Activated CD8-positive, alpha-beta memory T cell treated with anti-CD3 and anti-CD28 coated beads, Interleukin-2, amount 10 ng/mL, durations not matched to agents 7 days and 5 days (primary cell): Measurements from ENCODE around the gene EFL1. TPM values are rescaled to one million over a fixed set of nuclear protein-coding genes. Genes with fewer than 3 reads are reported as not detected.
"Not testable (repeated sequence)": the region's sequence is repeated elsewhere in the genome, so short reads cannot be mapped to it uniquely, and the experiment has no call there.

Experiments
- ATAC-seq: fragments of 150-1000 bp; cut with Tn5 transposase; one replicate; pipeline ENCODE4 v1.10.0; 2021; ENCODE audit warnings: moderate library complexity
- CTCF ChIA-PET: fragments of 350-600 bp; sonication (Branson Sonifier 250); formaldehyde crosslinking; loops from one replicate; lab custom pipeline; 2021; ENCODE audit warnings: antibody characterized with exemption; lab: Charles Lee
- DNase-seq: peaks from one replicate; pipeline ENCODE4 v3.0.0-alpha.2; 2020
- H3K27ac Mint-ChIP-seq: one replicate; pipeline ENCODE4 v1.8.0; 2021; ENCODE audit warnings: mild to moderate bottlenecking, mixed read lengths
- H3K27me3 Mint-ChIP-seq: one replicate; pipeline ENCODE4 v1.8.0; 2021; ENCODE audit warnings: mixed read lengths
- H3K36me3 Mint-ChIP-seq: one replicate; pipeline ENCODE4 v1.8.0; 2021; ENCODE audit warnings: mild to moderate bottlenecking, mixed read lengths
- H3K4me1 Mint-ChIP-seq: one replicate; pipeline ENCODE4 v1.8.0; 2021; ENCODE audit warnings: mixed read lengths
- H3K4me3 Mint-ChIP-seq: one replicate; pipeline ENCODE4 v1.8.0; 2021; ENCODE audit warnings: mild to moderate bottlenecking, moderate library complexity, mixed read lengths
- H3K9me3 Mint-ChIP-seq: one replicate; pipeline ENCODE4 v1.8.0; 2022; ENCODE audit warnings: low read depth, mixed read lengths
- total RNA-seq, 2 experiments: library from RNA; stranded (reverse); gene quantifications; one replicate each; pipeline ENCODE4 v1.2.3, GENCODE V29; 2021

EFL1 gene
- total RNA-seq, 2 experiments from 2014 or later = 27.2 to 29.4 TPM

GRCh38 chr15:82210066-82210597 is 52.4 kb downstream of the EFL1 start:
- H3K27me3 Mint-ChIP-seq, H3K9me3 Mint-ChIP-seq, H3K4me1 Mint-ChIP-seq, CTCF ChIA-PET, H3K4me3 Mint-ChIP-seq, DNase-seq, H3K27ac Mint-ChIP-seq, ATAC-seq: not testable (repeated sequence)
- H3K36me3 Mint-ChIP-seq = peaks cover 22% of the 10 kb centered on the region

DNA sequence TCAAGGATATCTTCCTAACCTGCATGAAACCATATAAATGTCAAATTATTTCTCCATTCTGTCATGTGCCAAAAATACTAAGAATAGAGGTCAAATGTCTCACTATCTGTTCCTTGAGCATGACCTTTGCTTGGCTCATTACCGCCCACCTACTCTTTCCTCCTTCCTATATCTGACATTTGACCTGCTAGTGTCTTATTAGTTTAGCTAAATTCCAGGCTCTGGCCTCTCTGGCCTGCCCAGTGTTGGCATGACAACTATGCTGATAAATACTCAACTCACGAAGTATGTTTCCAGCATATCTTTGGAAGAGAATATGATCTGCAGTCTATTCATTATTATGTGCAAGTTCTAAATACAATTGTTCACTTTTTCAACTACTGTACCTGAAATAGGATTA is 58.0 kb downstream of the EFL1 start:
- DNase-seq, H3K4me3 Mint-ChIP-seq, H3K4me1 Mint-ChIP-seq, H3K27me3 Mint-ChIP-seq, ATAC-seq, H3K36me3 Mint-ChIP-seq, H3K9me3 Mint-ChIP-seq, H3K27ac Mint-ChIP-seq: not testable (repeated sequence)
- CTCF ChIA-PET = interaction anchor here (1.4 kb wide), 1 partner anchor 97 kb away, joined by 3 read pairs; no protein-coding TSS in a partner anchor

DNA sequence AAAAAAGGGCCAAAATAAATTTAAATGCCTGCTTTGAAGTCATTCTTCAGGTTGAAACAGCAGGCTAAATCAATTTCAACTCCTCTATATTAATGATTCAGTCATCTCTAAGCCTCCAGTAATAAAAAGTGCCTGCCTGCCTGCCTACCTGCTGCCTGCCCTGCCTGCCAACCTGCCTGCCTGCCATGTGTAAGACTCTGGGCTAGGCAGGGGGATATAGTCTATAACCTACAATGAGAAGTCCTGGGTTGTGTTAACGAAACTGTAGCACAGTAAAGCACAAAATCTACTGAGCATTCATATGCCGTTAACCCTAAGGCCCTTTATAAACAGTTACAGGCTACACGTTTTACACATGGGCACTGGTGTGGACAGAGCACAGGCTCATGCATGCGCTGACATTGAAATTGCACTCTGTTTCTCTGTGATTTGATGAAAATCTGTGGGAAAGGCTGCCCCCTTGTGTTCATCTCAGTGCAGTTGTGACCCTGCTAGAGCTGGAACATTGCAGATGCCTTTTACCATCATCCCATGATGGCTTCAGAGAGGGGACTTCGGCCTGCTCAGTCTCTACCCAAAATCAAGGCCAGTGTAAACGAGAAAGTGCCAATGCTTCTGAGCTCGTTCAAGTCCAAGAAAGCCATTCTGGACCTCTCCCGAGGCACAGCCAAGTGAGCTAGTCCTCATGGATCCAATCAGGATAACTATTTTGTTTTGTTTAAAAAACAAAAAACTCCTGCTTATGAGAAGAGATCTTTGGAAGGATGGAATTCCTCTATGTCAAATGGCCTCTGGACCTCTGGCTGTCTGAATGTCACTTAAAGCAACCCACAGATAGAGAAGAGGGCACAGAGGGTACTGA is 64.6 kb downstream of the EFL1 start:
- H3K27ac Mint-ChIP-seq = no peak overlapping the region
- ATAC-seq = peak; percentile 81
- no peaks in the 10 kb centered on the region for H3K36me3 Mint-ChIP-seq
- H3K4me1 Mint-ChIP-seq = peaks cover 3% of the 10 kb centered on the region
- CTCF ChIA-PET = interaction anchor here (0.7 to 1.1 kb wide), 6 partner anchors 14 to 93 kb away, joined by 3 to 6 read pairs (median 5); no protein-coding TSS in a partner anchor
- no peak overlapping the region for H3K4me3 Mint-ChIP-seq
- peak; percentile 69 for DNase-seq
- H3K9me3 Mint-ChIP-seq = no peaks in the 10 kb centered on the region
- no peaks in the 10 kb centered on the region for H3K27me3 Mint-ChIP-seq

DNA sequence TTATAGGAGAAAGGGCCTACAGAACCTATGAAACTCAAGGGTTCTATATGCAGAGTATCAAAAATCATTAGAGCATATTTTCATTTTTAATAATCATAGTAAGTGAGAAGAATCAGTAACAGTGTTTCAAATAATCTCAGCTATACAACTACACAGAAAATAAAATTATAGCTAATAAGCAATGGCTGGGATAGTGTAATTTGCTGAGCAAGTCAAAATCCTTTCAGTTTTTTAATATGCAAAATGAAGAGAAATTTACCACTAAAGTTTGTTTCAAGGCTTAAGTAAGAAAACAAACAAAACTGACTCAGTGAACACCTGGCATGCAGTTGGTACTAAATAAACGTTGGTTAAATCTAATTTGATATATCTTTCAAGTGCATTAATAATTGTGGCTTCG is 66.2 kb downstream of the EFL1 start:
- Mint-ChIP-seq H3K9me3 (no peaks in the 10 kb centered on the region), H3K36me3 (no peaks in the 10 kb centered on the region), H3K4me3 (no peak overlapping the region), H3K27ac (no peak overlapping the region), H3K27me3 (no peaks in the 10 kb centered on the region), H3K4me1 (peaks cover 6% of the 10 kb centered on the region)
- CTCF ChIA-PET = interaction anchor here (0.8 to 1.4 kb wide), 3 partner anchors 15 to 89 kb away, joined by 3 to 7 read pairs (median 3); no protein-coding TSS in a partner anchor
- ATAC-seq = no peak
- DNase-seq = no peak

DNA sequence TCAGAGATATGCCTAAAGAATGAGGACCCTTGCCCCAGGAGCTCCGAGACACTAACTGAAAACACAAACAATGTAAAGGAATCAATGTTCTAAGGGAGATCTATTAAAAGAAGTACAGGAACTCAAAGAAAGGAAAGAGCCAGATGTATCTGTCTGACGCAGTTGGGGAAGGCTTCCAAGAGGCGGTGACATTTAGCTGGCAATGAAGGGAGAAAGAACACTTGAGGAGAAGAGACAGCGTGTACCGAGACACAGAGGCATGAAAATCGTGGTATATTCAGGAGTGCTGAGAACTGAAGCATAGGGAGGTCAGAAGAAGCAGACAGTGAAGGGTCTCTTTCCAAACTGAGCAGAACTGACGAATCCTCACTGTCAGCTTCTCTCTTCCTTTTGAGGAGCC is 66.7 kb downstream of the EFL1 start:
- H3K9me3 Mint-ChIP-seq, H3K4me3 Mint-ChIP-seq, H3K4me1 Mint-ChIP-seq, H3K27me3 Mint-ChIP-seq, H3K36me3 Mint-ChIP-seq, ATAC-seq, H3K27ac Mint-ChIP-seq, DNase-seq: not testable (repeated sequence)
- CTCF ChIA-PET = interaction anchor here (0.8 to 1.0 kb wide), 2 partner anchors 15 to 89 kb away, joined by 3 read pairs; no protein-coding TSS in a partner anchor

DNA sequence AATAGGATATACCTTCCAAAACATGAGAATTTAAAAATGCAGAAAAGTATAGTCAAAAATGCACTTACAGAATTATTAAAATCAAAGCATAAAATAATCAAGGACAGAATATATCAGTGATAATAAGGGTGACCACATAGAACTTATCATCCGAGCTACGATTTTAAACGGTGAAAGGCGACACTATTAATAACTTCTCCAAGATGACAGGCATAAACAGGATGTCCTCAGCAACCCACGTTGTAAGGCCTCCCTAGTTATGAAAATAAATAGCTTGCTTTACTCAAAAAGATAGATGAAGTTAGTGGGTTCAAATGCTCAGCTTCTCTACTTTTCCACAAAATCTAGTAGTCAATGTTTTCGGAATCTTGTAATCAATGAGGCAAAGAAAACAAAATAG is 68.0 kb downstream of the EFL1 start:
- H3K4me1 Mint-ChIP-seq, H3K9me3 Mint-ChIP-seq, H3K4me3 Mint-ChIP-seq, H3K36me3 Mint-ChIP-seq, ATAC-seq, H3K27me3 Mint-ChIP-seq, DNase-seq, H3K27ac Mint-ChIP-seq: not testable (repeated sequence)
- CTCF ChIA-PET = interaction anchor here (1.7 kb wide), 1 partner anchor 86 kb away, joined by 7 read pairs; no protein-coding TSS in a partner anchor

- H3K4me1 Mint-ChIP-seq, H3K4me3 Mint-ChIP-seq, DNase-seq, H3K27me3 Mint-ChIP-seq, ATAC-seq, H3K27ac Mint-ChIP-seq, H3K9me3 Mint-ChIP-seq, CTCF ChIA-PET, H3K36me3 Mint-ChIP-seq: not testable (repeated sequence)
Observed at GRCh38 chr15:82193435-82193834, 69.1 kb downstream of the EFL1 start.

DNA sequence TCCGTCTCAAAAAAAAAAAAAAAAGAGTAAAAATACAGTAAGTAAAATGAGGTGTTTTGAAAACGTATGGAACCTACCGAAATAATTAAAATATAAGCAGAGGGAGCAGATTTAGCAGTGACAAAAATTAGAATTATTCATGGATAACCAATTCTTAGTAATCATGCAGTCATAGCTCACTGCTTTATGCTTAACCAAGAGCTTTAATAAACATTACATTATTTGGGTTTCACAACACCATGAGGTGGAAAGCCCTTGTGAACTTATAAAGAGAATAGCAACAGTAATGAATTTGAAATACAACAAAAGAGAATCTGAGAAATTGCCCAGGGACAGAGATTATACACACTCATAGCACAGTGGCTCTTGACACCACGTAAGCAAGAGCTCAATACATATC is 70.1 kb downstream of the EFL1 start:
- ATAC-seq, H3K4me3 Mint-ChIP-seq, H3K27me3 Mint-ChIP-seq, H3K36me3 Mint-ChIP-seq, H3K4me1 Mint-ChIP-seq, DNase-seq, H3K9me3 Mint-ChIP-seq, H3K27ac Mint-ChIP-seq: not testable (repeated sequence)
- CTCF ChIA-PET = interaction anchor here (1.6 kb wide), 1 partner anchor 83 kb away, joined by 3 read pairs; no protein-coding TSS in a partner anchor

GRCh38 chr15:82186719-82187406 is 75.7 kb downstream of the EFL1 start:
- CTCF ChIA-PET = interaction anchor here (1.5 kb wide), 1 partner anchor 78 kb away, joined by 5 read pairs; no protein-coding TSS in a partner anchor

DNA sequence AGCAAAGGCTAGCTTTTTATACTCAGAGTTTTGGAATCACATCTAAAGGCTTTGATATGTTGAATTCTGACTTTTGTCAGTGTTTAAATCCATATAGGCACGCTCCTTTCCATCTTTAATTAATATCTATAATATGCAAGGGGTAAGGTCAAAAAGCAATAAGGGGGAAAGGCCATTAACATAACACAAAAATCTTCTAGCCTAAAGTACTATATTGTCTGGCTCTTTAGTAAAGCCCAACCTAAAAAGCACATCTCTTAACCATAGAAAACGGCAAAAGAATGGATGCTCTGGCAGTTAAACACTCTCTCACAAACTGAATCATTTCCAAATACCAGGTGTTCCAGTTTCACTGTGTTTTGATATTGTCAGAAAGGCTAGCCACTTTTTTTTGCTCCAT is 76.4 kb downstream of the EFL1 start:
- peaks cover 2% of the 10 kb centered on the region for H3K36me3 Mint-ChIP-seq
- H3K27ac Mint-ChIP-seq = no peak overlapping the region
- CTCF ChIA-PET = no interaction called here
- no peaks in the 10 kb centered on the region for H3K4me1 Mint-ChIP-seq
- H3K4me3 Mint-ChIP-seq = no peak overlapping the region
- no peaks in the 10 kb centered on the region for H3K27me3 Mint-ChIP-seq
- ATAC-seq (no peak), DNase-seq (no peak)
- H3K9me3 Mint-ChIP-seq = no peaks in the 10 kb centered on the region

More at GRCh38 chr15:82186719-82187406, 75.7 kb downstream of the EFL1 start:
- Mint-ChIP-seq H3K27ac (no peak overlapping the region), H3K27me3 (no peaks in the 10 kb centered on the region), H3K4me1 (peaks cover 3% of the 10 kb centered on the region), H3K36me3 (peaks cover 2% of the 10 kb centered on the region), H3K4me3 (no peak overlapping the region), H3K9me3 (no peaks in the 10 kb centered on the region)
- DNase-seq (no peak), ATAC-seq (no peak)

- no peaks in the 10 kb centered on the region for H3K27me3 Mint-ChIP-seq
- H3K9me3 Mint-ChIP-seq = no peaks in the 10 kb centered on the region
- CTCF ChIA-PET = interaction anchor here (1.0 to 1.2 kb wide), 2 partner anchors 14 to 72 kb away, joined by 3 read pairs; no protein-coding TSS in a partner anchor
- ATAC-seq (no peak), DNase-seq (no peak)
- H3K4me3 Mint-ChIP-seq = no peak overlapping the region
- no peaks in the 10 kb centered on the region for H3K4me1 Mint-ChIP-seq
- no peak overlapping the region for H3K27ac Mint-ChIP-seq
- peaks cover 2% of the 10 kb centered on the region for H3K36me3 Mint-ChIP-seq
Observed at GRCh38 chr15:82184776-82185175, 77.8 kb downstream of the EFL1 start.

DNA sequence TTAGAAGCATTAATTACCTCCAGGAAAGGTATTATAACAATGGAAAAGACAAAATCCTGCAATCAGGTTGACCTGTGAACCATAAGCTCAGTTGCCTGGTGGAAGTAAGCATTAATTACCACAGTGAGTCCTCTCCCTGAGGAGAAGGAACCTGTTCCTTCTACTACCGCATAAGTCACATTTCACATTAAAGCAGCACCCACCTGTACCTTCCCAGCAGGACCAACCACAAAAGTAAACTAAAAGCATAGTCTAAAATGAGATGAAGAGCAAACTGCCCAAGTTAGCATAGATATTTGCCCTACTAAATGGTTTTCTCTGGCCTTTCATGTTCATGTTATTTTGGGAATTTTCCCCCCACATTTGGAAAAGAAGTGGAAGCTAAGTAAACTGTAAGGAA is 78.2 kb downstream of the EFL1 start:
- Mint-ChIP-seq H3K4me1 (no peaks in the 10 kb centered on the region), H3K4me3 (no peak overlapping the region), H3K27ac (no peak overlapping the region), H3K27me3 (no peaks in the 10 kb centered on the region), H3K9me3 (no peaks in the 10 kb centered on the region), H3K36me3 (peaks cover 2% of the 10 kb centered on the region)
- CTCF ChIA-PET = interaction anchor here (1.0 kb wide), 1 partner anchor 14 kb away, joined by 3 read pairs; no protein-coding TSS in a partner anchor
- ATAC-seq (no peak), DNase-seq (no peak)
